B cell (primary cell): ENCODE data around the gene CACNA2D3. TPM values are rescaled to one million over a fixed set of nuclear protein-coding genes. Genes with fewer than 3 reads are reported as not detected.

Source experiments
- ATAC-seq: fragments of 200-7000 bp; cut with Tn5 transposase; one replicate; pipeline ENCODE4 v1.10.0; 2021; ENCODE audit warnings: low read depth, mild to moderate bottlenecking, moderate number of reproducible peaks, moderate library complexity
- CTCF ChIA-PET: fragments of 350-600 bp; sonication (Branson Sonifier 250); formaldehyde crosslinking; loops from one replicate; lab custom pipeline; 2021; ENCODE audit warnings: antibody characterized with exemption, inconsistent platforms; lab: Charles Lee
- POLR2A ChIA-PET: fragments of 350-600 bp; sonication (Branson Sonifier 250); formaldehyde crosslinking; loops from one replicate; lab custom pipeline; 2021; ENCODE audit warnings: antibody characterized with exemption; lab: Charles Lee
- DNase-seq: peaks from one replicate; pipeline ENCODE4 v3.0.0; 2013
- H2AFZ ChIP-seq: 2 replicates; pipeline ENCODE4 v1.6.1; 2012; ENCODE audit warnings: mild to moderate bottlenecking, low read depth, low read length; ENCODE audit not compliant: insufficient read depth, poor library complexity, severe bottlenecking
- H3K27ac ChIP-seq, 2 donors: 1 replicate in 1 of 2; 2 replicates in 1 of 2; pipeline ENCODE4 v1.5.1; 2012 to 2013; ENCODE audit warnings: low read length in 2 of 2, mild to moderate bottlenecking in 2 of 2, moderate library complexity in 1 of 2
- H3K27me3 ChIP-seq, 4 experiments: fragments of 200-600 bp in 1 of 4; sonication (generic) in 1 of 4; replicated peaks in 1 of 4; 1 replicate in 2 of 4; 2 replicates in 2 of 4; pipeline versions ENCODE4 v1.6.1 to v1.7.0; 2013 to 2016; ENCODE audit warnings: low read length in 3 of 4, mild to moderate bottlenecking in 2 of 4, mixed read lengths in 1 of 4, moderate library complexity in 1 of 4; ENCODE audit not compliant: insufficient read depth in 4 of 4, control insufficient read depth in 3 of 4; ENCODE audit errors: control extremely low read depth in 1 of 4
- H3K36me3 ChIP-seq, 2 experiments: replicated peaks in 1 of 2; 1 replicate in 1 of 2; 2 replicates in 1 of 2; pipeline versions ENCODE4 v1.6.1 to v1.7.1; 2013; ENCODE audit warnings: low read length in 1 of 2; ENCODE audit not compliant: insufficient read depth in 2 of 2, control insufficient read depth in 1 of 2; ENCODE audit errors: control extremely low read depth in 1 of 2, extremely low read depth in 1 of 2
- H3K4me1 ChIP-seq, 2 donors: fragments of 200-600 bp in 1 of 2; sonication (generic) in 1 of 2; 1 replicate in 1 of 2; 2 replicates in 1 of 2; pipeline versions ENCODE4 v1.5.1 to v1.6.1; 2013 to 2017; ENCODE audit warnings: low read length in 2 of 2; ENCODE audit not compliant: control insufficient read depth in 2 of 2, insufficient read depth in 2 of 2
- H3K4me2 ChIP-seq: replicated peaks from 2 replicates; pipeline ENCODE3; 2012; ENCODE audit warnings: mild to moderate bottlenecking, low read depth, low read length; ENCODE audit not compliant: poor library complexity, severe bottlenecking
- H3K4me3 ChIP-seq, 5 experiments: fragments of 200-600 bp in 1 of 5; sonication (generic) in 1 of 5; 1 replicate in 3 of 5; 2 replicates in 2 of 5; pipeline versions ENCODE4 v1.5.1 to v1.7.0; 2011 to 2016; ENCODE audit warnings: low read length in 4 of 5, mild to moderate bottlenecking in 4 of 5, low read depth in 2 of 5, control low read depth in 1 of 5, moderate library complexity in 1 of 5; ENCODE audit not compliant: insufficient read depth in 1 of 5; ENCODE audit errors: control extremely low read depth in 1 of 5, extremely low read depth in 1 of 5
- H3K79me2 ChIP-seq: fragments of 200-600 bp; sonication (generic); one replicate; pipeline ENCODE4 v1.6.0; 2016; ENCODE audit warnings: low read length; ENCODE audit not compliant: control insufficient read depth, insufficient read depth
- H3K9ac ChIP-seq: fragments of 200-600 bp; sonication (generic); 2 replicates; pipeline ENCODE4 v1.6.1; 2017; ENCODE audit warnings: mild to moderate bottlenecking, low read length, moderate library complexity
- H3K9me3 ChIP-seq, 3 donors: one replicate each; pipeline versions ENCODE4 v1.6.1 to v1.7.1; 2013; ENCODE audit warnings: low read length in 2 of 3; ENCODE audit not compliant: control insufficient read depth in 2 of 3, insufficient read depth in 1 of 3; ENCODE audit errors: control extremely low read depth in 1 of 3
- H4K20me1 ChIP-seq: 2 replicates; pipeline ENCODE4 v1.6.0; 2012; ENCODE audit warnings: mild to moderate bottlenecking, low read length; ENCODE audit not compliant: insufficient read depth, control insufficient read depth, poor library complexity, severe bottlenecking
- H3K27ac Mint-ChIP-seq: one replicate; pipeline ENCODE4 v1.8.0; 2021; ENCODE audit warnings: mixed read lengths
- H3K27me3 Mint-ChIP-seq: one replicate; pipeline ENCODE4 v1.8.0; 2021; ENCODE audit warnings: mixed read lengths
- H3K4me1 Mint-ChIP-seq: one replicate; pipeline ENCODE4 v1.8.0; 2021; ENCODE audit warnings: mixed read lengths
- H3K4me3 Mint-ChIP-seq: one replicate; pipeline ENCODE4 v1.8.0; 2021; ENCODE audit warnings: mixed read lengths
- H3K9me3 Mint-ChIP-seq: one replicate; pipeline ENCODE4 v1.8.0; 2022; ENCODE audit warnings: mixed read lengths; ENCODE audit not compliant: insufficient read depth
- EZH2 ChIP-seq: IDR thresholded peaks from 2 replicates; pipeline ENCODE4 v1.6.1; 2012; ENCODE audit warnings: borderline replicate concordance, low read depth, mild to moderate bottlenecking, moderate library complexity, low read length; ENCODE audit not compliant: insufficient read depth, poor library complexity, severe bottlenecking
- WGBS: methylation state at CpG from one replicate; pipeline ENCODE4 v1.1.5; 2013; ENCODE audit warnings: missing lambda C conversion rate; ENCODE audit not compliant: insufficient coverage; 5-methylcytosine and 5-hydroxymethylcytosine counted together
- intact Hi-C: fragments of 100-400 bp; cut with micrococcal nuclease; formaldehyde crosslinking; loops from one replicate; pipeline ENCODE4 v1.10.0; 2022
- polyA plus RNA-seq: library from polyadenylated mRNA; depleted of rRNA; stranded (reverse); fragments of >200 nt; gene quantifications from 2 replicates; pipeline ENCODE4 v1.2.3, GENCODE V29; 2012
- total RNA-seq, 2 donors: library from RNA; stranded (reverse); fragments of 120-200 nt in 1 of 2; gene quantifications; 1 replicate in 1 of 2; 2 replicates in 1 of 2; pipeline versions ENCODE4 v1.2.3 to v1.2.4, GENCODE V29; 2013 to 2022
- TF ChIP-seq, protein P1 (sequence below): fragments of 200-600 bp; IDR thresholded peaks from one replicate; pipeline ENCODE4 v1.8.0; 2022; ENCODE audit warnings: antibody characterized with exemption, mild to moderate bottlenecking

The CACNA2D3 gene
- total and polyA plus RNA-seq, 2 donors (not counting 1 experiment from before 2014, with no cell fraction given), result not detected

DNA sequence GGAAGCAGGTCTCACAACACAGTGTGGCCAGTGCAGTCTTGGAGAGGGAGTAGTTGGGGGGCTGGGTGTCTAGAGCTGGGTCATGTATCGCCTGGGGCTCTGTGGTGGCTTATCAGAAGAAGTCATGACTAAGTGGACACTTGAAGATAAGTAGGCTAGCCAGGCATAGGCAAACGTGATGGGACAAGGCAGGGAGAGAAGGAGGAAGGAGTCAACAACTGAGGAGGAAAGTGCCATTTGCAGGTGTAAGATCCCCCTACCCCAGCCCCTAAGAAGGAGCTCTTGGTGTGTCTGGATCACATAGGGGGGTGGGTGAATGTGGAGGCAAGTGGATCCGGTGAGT, 453.2 kb downstream of the CACNA2D3 start:
- DNase-seq, result no peak
- Histone ChIP-seq H3K4me3 (no peak overlapping the region), H3K36me3 (no peaks in the 10 kb centered on the region), H2AFZ (no peak overlapping the region), H3K4me2 (no peak overlapping the region), H3K79me2 (no peaks in the 10 kb centered on the region), H3K9ac (no peak overlapping the region), H4K20me1 (no peaks in the 10 kb centered on the region), H3K9me3 (peaks cover 0 to 5% (median 0%) of the 10 kb centered on the region in 3 donors), H3K27ac (no peak overlapping the region), H3K27me3 (no peaks in the 10 kb centered on the region), H3K4me1 (no peaks in the 10 kb centered on the region)
- intact Hi-C loops, result no loop called here
- ChIA-PET POLR2A (no interaction called here), CTCF (no interaction called here)
- Mint-ChIP-seq H3K4me3 (no peak overlapping the region), H3K27me3 (no peaks in the 10 kb centered on the region), H3K27ac (no peak overlapping the region), H3K9me3 (no peaks in the 10 kb centered on the region), H3K4me1 (no peaks in the 10 kb centered on the region)
- 88% methylated on average over 2 of the region's 3 CpGs for WGBS
- ATAC-seq, result no peak
- TF ChIP-seq EZH2, result no peak
- TF ChIP-seq, protein P1, sequence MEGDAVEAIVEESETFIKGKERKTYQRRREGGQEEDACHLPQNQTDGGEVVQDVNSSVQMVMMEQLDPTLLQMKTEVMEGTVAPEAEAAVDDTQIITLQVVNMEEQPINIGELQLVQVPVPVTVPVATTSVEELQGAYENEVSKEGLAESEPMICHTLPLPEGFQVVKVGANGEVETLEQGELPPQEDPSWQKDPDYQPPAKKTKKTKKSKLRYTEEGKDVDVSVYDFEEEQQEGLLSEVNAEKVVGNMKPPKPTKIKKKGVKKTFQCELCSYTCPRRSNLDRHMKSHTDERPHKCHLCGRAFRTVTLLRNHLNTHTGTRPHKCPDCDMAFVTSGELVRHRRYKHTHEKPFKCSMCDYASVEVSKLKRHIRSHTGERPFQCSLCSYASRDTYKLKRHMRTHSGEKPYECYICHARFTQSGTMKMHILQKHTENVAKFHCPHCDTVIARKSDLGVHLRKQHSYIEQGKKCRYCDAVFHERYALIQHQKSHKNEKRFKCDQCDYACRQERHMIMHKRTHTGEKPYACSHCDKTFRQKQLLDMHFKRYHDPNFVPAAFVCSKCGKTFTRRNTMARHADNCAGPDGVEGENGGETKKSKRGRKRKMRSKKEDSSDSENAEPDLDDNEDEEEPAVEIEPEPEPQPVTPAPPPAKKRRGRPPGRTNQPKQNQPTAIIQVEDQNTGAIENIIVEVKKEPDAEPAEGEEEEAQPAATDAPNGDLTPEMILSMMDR, result no peak

DNA sequence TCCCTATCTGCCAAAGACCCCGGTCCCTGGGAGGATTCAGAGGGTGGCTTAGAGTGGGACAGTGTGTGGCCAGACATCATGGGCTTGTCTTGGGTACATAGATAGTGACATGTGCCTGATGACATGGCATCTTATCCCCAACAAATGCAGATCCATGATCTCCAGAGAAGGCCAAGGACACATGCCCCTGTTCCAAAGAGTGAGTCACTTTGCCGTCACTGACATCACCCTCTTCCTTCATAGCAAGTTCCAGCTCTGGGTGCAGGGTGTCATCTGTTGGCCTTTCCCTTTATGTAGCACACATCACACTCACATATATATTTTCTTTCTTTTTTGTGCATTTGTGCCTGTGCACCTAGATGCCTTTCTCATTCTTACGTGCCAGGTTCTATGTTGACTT, 455.0 kb downstream of the CACNA2D3 start:
- no peaks in the 10 kb centered on the region for H3K4me1 ChIP-seq
- TF ChIP-seq EZH2, result no peak
- TF ChIP-seq, protein P1, result no peak
- no peak overlapping the region for H3K27ac ChIP-seq
- Mint-ChIP-seq H3K4me3 (no peak overlapping the region), H3K27me3 (no peaks in the 10 kb centered on the region), H3K27ac (no peak overlapping the region), H3K4me1 (no peaks in the 10 kb centered on the region), H3K9me3 (no peaks in the 10 kb centered on the region)
- H3K9me3 ChIP-seq, result no peaks in the 10 kb centered on the region
- no peak overlapping the region for H3K9ac ChIP-seq
- DNase-seq, result no peak
- no peak overlapping the region for H2AFZ ChIP-seq
- H3K79me2 ChIP-seq, result no peaks in the 10 kb centered on the region
- no peak overlapping the region for H3K4me2 ChIP-seq
- ATAC-seq, result no peak
- no peak overlapping the region for H3K4me3 ChIP-seq
- H4K20me1 ChIP-seq, result no peaks in the 10 kb centered on the region
- H3K27me3 ChIP-seq, result no peaks in the 10 kb centered on the region
- WGBS, result 93% methylated on average over 3 of the region's 3 CpGs
- intact Hi-C loops, result no loop called here
- CTCF ChIA-PET, result no interaction called here
- no peaks in the 10 kb centered on the region for H3K36me3 ChIP-seq
- POLR2A ChIA-PET, result no interaction called here
